HepG2 (cell line): Measurements from ENCODE around the gene ETF1. TPM values are rescaled to one million over a fixed set of nuclear protein-coding genes. Genes with fewer than 3 reads are reported as not detected.
A peak's percentile ranks its signal among the peaks of the same experiment; 100 is the strongest.

Source experiments
- ATRX ChIP-seq: sonication (generic); formaldehyde crosslinking; IDR thresholded peaks from 2 replicates; pipeline ENCODE4 v1.4.0; 2020; ENCODE audit warnings: missing genetic modification reagents, borderline replicate concordance
- CSRNP1 ChIP-seq: sonication (generic); formaldehyde crosslinking; IDR thresholded peaks from 2 replicates; pipeline ENCODE4 v1.8.1; 2023; ENCODE audit warnings: mild to moderate bottlenecking, missing genetic modification reagents
- FOXJ3 ChIP-seq: sonication (generic); formaldehyde crosslinking; IDR thresholded peaks from 2 replicates; pipeline ENCODE4 v1.4.0; 2020; ENCODE audit warnings: missing genetic modification reagents, mild to moderate bottlenecking, borderline replicate concordance
- KMT2B ChIP-seq: IDR thresholded peaks from 2 replicates; pipeline ENCODE4 v1.6.1; 2016; ENCODE audit warnings: missing genetic modification reagents, missing compliant biosample characterization
- MEF2D ChIP-seq: sonication (generic); formaldehyde crosslinking; IDR thresholded peaks from 2 replicates; pipeline ENCODE4 v1.5.1; 2020; ENCODE audit warnings: mild to moderate bottlenecking, missing genetic modification reagents
- MTA1 ChIP-seq: sonication (generic); formaldehyde crosslinking; IDR thresholded peaks from 2 replicates; pipeline ENCODE4 v1.4.0; 2020; ENCODE audit warnings: missing genetic modification reagents, mild to moderate bottlenecking, borderline replicate concordance
- MXI1 ChIP-seq: IDR thresholded peaks from 3 replicates; pipeline ENCODE4 v1.6.1; 2012; ENCODE audit warnings: low read depth, low read length, inconsistent platforms, borderline replicate concordance
- NCOA5 ChIP-seq: sonication (generic); formaldehyde crosslinking; IDR thresholded peaks from 2 replicates; pipeline ENCODE4 v1.4.0; 2020; ENCODE audit warnings: missing genetic modification reagents
- NFE2L2 ChIP-seq: fragments of 150-350 bp; IDR thresholded peaks from 2 replicates; pipeline ENCODE4 v1.6.1; 2014; ENCODE audit warnings: low read length
- PAX8 ChIP-seq: sonication (generic); formaldehyde crosslinking; IDR thresholded peaks from 2 replicates; pipeline ENCODE4 v1.8.0; 2022; ENCODE audit warnings: mild to moderate bottlenecking, missing genetic modification reagents, borderline replicate concordance
- SETDB1 ChIP-seq: sonication (generic); formaldehyde crosslinking; IDR thresholded peaks from 2 replicates; pipeline ENCODE4 v1.5.1; 2020; ENCODE audit warnings: missing genetic modification reagents, mild to moderate bottlenecking, borderline replicate concordance
- SNRNP70 ChIP-seq: fragments of 200-400 bp; formaldehyde crosslinking; IDR thresholded peaks from 2 replicates; pipeline ENCODE4 v1.6.1; 2017; ENCODE audit warnings: mild to moderate bottlenecking, low read depth, low read length, moderate library complexity
- TOE1 ChIP-seq: sonication (generic); formaldehyde crosslinking; IDR thresholded peaks from 2 replicates; pipeline ENCODE4 v1.4.0; 2020; ENCODE audit warnings: mild to moderate bottlenecking, missing genetic modification reagents
- ZBTB42 ChIP-seq: sonication (generic); formaldehyde crosslinking; IDR thresholded peaks from 2 replicates; pipeline ENCODE4 v1.5.0; 2020; ENCODE audit warnings: mild to moderate bottlenecking, missing genetic modification reagents
- ZBTB49 ChIP-seq: sonication (generic); formaldehyde crosslinking; IDR thresholded peaks from 2 replicates; pipeline ENCODE4 v1.4.0; 2020; ENCODE audit warnings: missing genetic modification reagents, borderline replicate concordance
- ZFP36L2 ChIP-seq: sonication (generic); formaldehyde crosslinking; IDR thresholded peaks from 2 replicates; pipeline ENCODE4 v1.4.0; 2020; ENCODE audit warnings: missing genetic modification reagents
- ZFP37 ChIP-seq: sonication (generic); formaldehyde crosslinking; IDR thresholded peaks from 2 replicates; pipeline ENCODE4 v1.4.0; 2020; ENCODE audit warnings: missing genetic modification reagents, borderline replicate concordance
- ZKSCAN8 ChIP-seq: IDR thresholded peaks from 2 replicates; pipeline ENCODE4 v1.6.1; 2016; ENCODE audit warnings: borderline replicate concordance, missing genetic modification reagents, missing compliant biosample characterization
- ZNF256 ChIP-seq: sonication (generic); formaldehyde crosslinking; conservative IDR thresholded peaks from 2 replicates; pipeline ENCODE4 v1.4.0; 2020; ENCODE audit warnings: missing genetic modification reagents
- ZNF337 ChIP-seq: sonication (generic); formaldehyde crosslinking; IDR thresholded peaks from 2 replicates; pipeline ENCODE4 v1.5.1; 2020; ENCODE audit warnings: missing genetic modification reagents, low read depth, mild to moderate bottlenecking, borderline replicate concordance
- ZNF564 ChIP-seq: sonication (generic); formaldehyde crosslinking; IDR thresholded peaks from 2 replicates; pipeline ENCODE4 v1.8.1; 2023; ENCODE audit warnings: mild to moderate bottlenecking, missing genetic modification reagents
- ZNF619 ChIP-seq: sonication (generic); formaldehyde crosslinking; IDR thresholded peaks from 2 replicates; pipeline ENCODE4 v1.4.0; 2020; ENCODE audit warnings: mild to moderate bottlenecking, missing genetic modification reagents
- ZNF775 ChIP-seq: sonication (generic); formaldehyde crosslinking; IDR thresholded peaks from 2 replicates; pipeline ENCODE4 v1.4.0; 2020; ENCODE audit warnings: missing genetic modification reagents, mild to moderate bottlenecking, moderate library complexity, borderline replicate concordance
- polyA plus RNA-seq, 8 experiments: library from polyadenylated mRNA; depleted of rRNA in 3 of 8; stranded (reverse) in 7 of 8; unstranded in 1 of 8; fragments of >200 nt; fragmentation: Illumina TruSeq in 4 of 8; extraction: Trizol in 4 of 8; gene quantifications; 2 replicates each; pipeline versions ENCODE4 v1.2.1 to v1.2.3, GENCODE V29; 2011 to 2016; ENCODE audit warnings: low read depth in 4 of 8, missing spikeins in 1 of 8, mixed read lengths in 1 of 8; ENCODE audit not compliant: insufficient read depth in 1 of 8
- total RNA-seq, 5 experiments: library from RNA; depleted of rRNA; stranded (reverse); fragments of >200 nt; fragmentation: Illumina TruSeq; extraction: Trizol; gene quantifications; 2 replicates each; pipeline ENCODE4 v1.2.3, GENCODE V29; 2016; ENCODE audit warnings: low read depth in 1 of 5
- TF ChIP-seq, protein P1 (sequence below): sonication (generic); formaldehyde crosslinking; IDR thresholded peaks from 2 replicates; pipeline ENCODE4 v1.4.0; 2020; ENCODE audit warnings: missing genetic modification reagents
- TF ChIP-seq, protein P2 (sequence below): sonication (generic); formaldehyde crosslinking; IDR thresholded peaks from 2 replicates; pipeline ENCODE4 v1.8.1; 2023; ENCODE audit warnings: mild to moderate bottlenecking, moderate library complexity, missing genetic modification reagents

Gene ETF1
- total and polyA plus RNA-seq, 2 of the 13 experiments (the other 11 are each of a cell fraction or from before 2014, with no cell fraction given): 52.1 to 184 TPM

- no peak for TF ChIP-seq ZBTB49 (CRISPR knock-in tag)
- TF ChIP-seq ZBTB42: 0 out of 2 replicates have a peak, but pooled peaks have one; percentile 43
- no peak for TF ChIP-seq ZNF564 (CRISPR knock-in tag)
- TF ChIP-seq ZNF337 (CRISPR knock-in tag): no peak
- no peak for TF ChIP-seq ZFP36L2 (CRISPR knock-in tag)
- TF ChIP-seq KMT2B (CRISPR knock-in tag): peak; percentile 51; the same call in 1 of the 2 replicates
- TF ChIP-seq ZNF619 (CRISPR knock-in tag): no peak
- TF ChIP-seq FOXJ3 (CRISPR knock-in tag): no peak
- TF ChIP-seq TOE1 (CRISPR knock-in tag): no peak
- TF ChIP-seq ZNF775: no peak
- TF ChIP-seq SETDB1: no peak
- no peak for TF ChIP-seq ZNF256 (CRISPR knock-in tag)
- TF ChIP-seq, protein P1, sequence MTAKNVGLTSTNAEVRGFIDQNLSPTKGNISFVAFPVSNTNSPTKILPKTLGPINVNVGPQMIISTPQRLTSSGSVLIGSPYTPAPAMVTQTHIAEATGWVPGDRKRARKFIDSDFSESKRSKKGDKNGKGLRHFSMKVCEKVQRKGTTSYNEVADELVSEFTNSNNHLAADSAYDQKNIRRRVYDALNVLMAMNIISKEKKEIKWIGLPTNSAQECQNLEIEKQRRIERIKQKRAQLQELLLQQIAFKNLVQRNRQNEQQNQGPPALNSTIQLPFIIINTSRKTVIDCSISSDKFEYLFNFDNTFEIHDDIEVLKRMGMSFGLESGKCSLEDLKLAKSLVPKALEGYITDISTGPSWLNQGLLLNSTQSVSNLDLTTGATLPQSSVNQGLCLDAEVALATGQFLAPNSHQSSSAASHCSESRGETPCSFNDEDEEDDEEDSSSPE (CRISPR knock-in tag): peak; percentile 60
- peak; percentile 86; the same call in 1 of the 2 replicates for TF ChIP-seq MEF2D (CRISPR knock-in tag)
- no peak for TF ChIP-seq PAX8 (CRISPR knock-in tag)
- TF ChIP-seq MTA1 (CRISPR knock-in tag): no peak; the same call in 1 of the 2 replicates
- TF ChIP-seq MXI1: peak; percentile 84; the same call in 2 of the 3 replicates
- peak; percentile 96 for TF ChIP-seq ZFP37
- TF ChIP-seq SNRNP70: no peak
- no peak for TF ChIP-seq NCOA5
- TF ChIP-seq, protein P2, sequence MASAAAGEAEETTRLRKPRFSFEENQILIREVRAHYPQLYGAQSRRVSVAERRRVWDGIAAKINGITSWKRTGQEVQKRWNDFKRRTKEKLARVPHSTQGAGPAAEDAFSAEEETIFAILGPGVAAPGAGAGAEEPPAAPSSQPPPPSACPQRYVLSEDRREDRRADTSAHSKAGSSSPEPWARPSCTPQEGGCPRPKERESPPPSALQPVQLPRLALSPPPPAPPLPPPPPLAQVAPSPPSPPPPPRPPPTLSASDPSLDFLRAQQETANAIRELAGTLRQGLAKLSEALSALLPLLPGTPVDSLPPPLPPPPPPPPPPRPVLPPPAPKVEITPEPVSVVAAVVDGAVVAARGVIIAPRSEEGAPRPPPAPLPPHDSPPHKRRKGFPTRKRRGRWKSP: 0 out of 2 replicates have a peak, but pooled peaks have one; percentile 48
- TF ChIP-seq ATRX: no peak
- no peak for TF ChIP-seq CSRNP1 (CRISPR knock-in tag)
- TF ChIP-seq ZKSCAN8 (CRISPR knock-in tag): no peak
- no peak for TF ChIP-seq NFE2L2
Observed at GRCh38 chr5:138459311-138459933, 83.6 kb downstream of the ETF1 start (continued).
